IMR-90 (cell line): ENCODE data around the gene KRTAP10-11. TPM values are rescaled to one million over a fixed set of nuclear protein-coding genes. Genes with fewer than 3 reads are reported as not detected.

Experiments
- ATAC-seq: fragments of 200-7000 bp; cut with Tn5 transposase; 2 replicates; pipeline ENCODE4 v1.9.1; 2020; ENCODE audit warnings: low read depth, mild to moderate bottlenecking, moderate library complexity
- BruUV-seq: library from RNA; stranded (reverse); fragments of 400-500 nt; replicated peaks from 2 replicates; lab custom pipeline; 2021; lab: Mats Ljungman, UMichigan
- CTCF ChIA-PET: fragments of 300-600 bp; formaldehyde crosslinking; extraction: SDS; loops from one replicate; lab custom pipeline; 2021; ENCODE audit warnings: antibody characterized with exemption; lab: Yijun Ruan, JAX
- POLR2A ChIA-PET: fragments of 300-600 bp; sonication (Branson Sonifier 250); formaldehyde crosslinking; loops from one replicate; lab custom pipeline; 2022; ENCODE audit warnings: antibody characterized with exemption; ENCODE audit not compliant: unreplicated experiment; lab: Charles Lee
- DNase-seq: peaks from one replicate; pipeline ENCODE4 v3.0.0; 2013
- H2AFZ ChIP-seq: replicated peaks from 2 replicates; pipeline ENCODE3; 2013; ENCODE audit warnings: low read length, mild to moderate bottlenecking; ENCODE audit not compliant: poor library complexity
- H2AK5ac ChIP-seq: 2 replicates; pipeline ENCODE4 v1.6.1; 2013; ENCODE audit warnings: low read depth, low read length, inconsistent platforms
- H2AK9ac ChIP-seq: replicated peaks from 2 replicates; pipeline ENCODE3; 2013; ENCODE audit warnings: mild to moderate bottlenecking, low read depth, low read length, moderate library complexity; ENCODE audit not compliant: poor library complexity
- H2BK120ac ChIP-seq: 2 replicates; pipeline ENCODE4 v1.6.1; 2013; ENCODE audit warnings: low read depth, low read length, inconsistent platforms
- H2BK15ac ChIP-seq: 3 replicates; pipeline ENCODE4 v1.6.1; 2013; ENCODE audit warnings: low read depth, low read length, inconsistent platforms
- H2BK20ac ChIP-seq: 2 replicates; pipeline ENCODE4 v1.6.1; 2013; ENCODE audit warnings: low read depth, mild to moderate bottlenecking, inconsistent platforms, low read length, moderate library complexity
- H2BK5ac ChIP-seq: 2 replicates; pipeline ENCODE4 v1.6.1; 2013; ENCODE audit warnings: mild to moderate bottlenecking, low read depth, low read length, inconsistent platforms; ENCODE audit not compliant: poor library complexity, severe bottlenecking
- H3K14ac ChIP-seq: replicated peaks from 2 replicates; pipeline ENCODE4 v1.6.1; 2013; ENCODE audit warnings: low read depth, low read length, inconsistent platforms
- H3K18ac ChIP-seq: 2 replicates; pipeline ENCODE4 v1.6.1; 2013; ENCODE audit warnings: low read depth, low read length, control low read depth
- H3K23ac ChIP-seq: 2 replicates; pipeline ENCODE4 v1.6.1; 2013; ENCODE audit warnings: low read depth, low read length, inconsistent platforms
- H3K27ac ChIP-seq: 2 replicates; pipeline ENCODE4 v1.5.1; 2013; ENCODE audit warnings: mild to moderate bottlenecking, control low read depth, low read length; ENCODE audit not compliant: insufficient read depth
- H3K27me3 ChIP-seq: 2 replicates; pipeline ENCODE4 v1.6.1; 2013; ENCODE audit warnings: low read length; ENCODE audit not compliant: control insufficient read depth, insufficient read depth
- H3K36me3 ChIP-seq: 2 replicates; pipeline ENCODE4 v1.6.1; 2013; ENCODE audit warnings: low read length, mixed read lengths; ENCODE audit not compliant: control insufficient read depth, insufficient read depth
- H3K4ac ChIP-seq: 2 replicates; pipeline ENCODE4 v1.6.1; 2013; ENCODE audit warnings: low read depth, low read length, inconsistent platforms
- H3K4me1 ChIP-seq: 2 replicates; pipeline ENCODE4 v1.6.1; 2013; ENCODE audit warnings: low read length, mixed read lengths; ENCODE audit not compliant: control insufficient read depth, insufficient read depth
- H3K4me2 ChIP-seq: 2 replicates; pipeline ENCODE4 v1.6.1; 2013; ENCODE audit warnings: low read depth, mild to moderate bottlenecking, control low read depth, low read length, moderate library complexity
- H3K4me3 ChIP-seq: 2 replicates; pipeline ENCODE4 v1.5.1; 2013; ENCODE audit warnings: low read depth, mild to moderate bottlenecking, control low read depth, low read length, moderate library complexity; ENCODE audit not compliant: insufficient read depth
- H3K56ac ChIP-seq: 2 replicates; pipeline ENCODE4 v1.6.1; 2013; ENCODE audit warnings: low read length, inconsistent platforms; ENCODE audit not compliant: insufficient read depth; ENCODE audit errors: extremely low read depth
- H3K79me1 ChIP-seq, 2 experiments: 2 replicates each; pipeline ENCODE4 v1.6.1; 2013; ENCODE audit warnings: low read length in 2 of 2, inconsistent platforms in 1 of 2, low read depth in 1 of 2
- H3K9ac ChIP-seq: 2 replicates; pipeline ENCODE4 v1.6.1; 2013; ENCODE audit warnings: low read depth, low read length, control low read depth
- H3K9me1 ChIP-seq: 2 replicates; pipeline ENCODE4 v1.6.1; 2013; ENCODE audit warnings: low read length, inconsistent platforms; ENCODE audit not compliant: insufficient read depth
- H3K9me3 ChIP-seq: 2 replicates; pipeline ENCODE4 v1.6.1; 2013; ENCODE audit warnings: low read length; ENCODE audit not compliant: control insufficient read depth, insufficient read depth
- H4K20me1 ChIP-seq: 2 replicates; pipeline ENCODE4 v1.6.1; 2013; ENCODE audit warnings: low read length, inconsistent platforms; ENCODE audit not compliant: insufficient read depth
- H4K5ac ChIP-seq: 2 replicates; pipeline ENCODE4 v1.6.1; 2013; ENCODE audit warnings: mild to moderate bottlenecking, low read depth, low read length, control low read depth
- H4K8ac ChIP-seq, 2 experiments: 2 replicates each; pipeline ENCODE4 v1.6.1; 2013; ENCODE audit warnings: low read depth in 2 of 2, low read length in 2 of 2, control low read depth in 1 of 2, inconsistent platforms in 1 of 2
- H4K91ac ChIP-seq: 2 replicates; pipeline ENCODE4 v1.6.1; 2013; ENCODE audit warnings: low read depth, low read length, inconsistent platforms; ENCODE audit not compliant: insufficient read depth
- WGBS, 2 experiments: methylation state at CpG; one replicate each; pipeline versions ENCODE4 v1.1.5 to v1.1.7; 2013; ENCODE audit warnings: missing lambda C conversion rate in 2 of 2; ENCODE audit not compliant: insufficient read length in 1 of 2; ENCODE audit errors: extremely low coverage in 2 of 2; 5-methylcytosine and 5-hydroxymethylcytosine counted together
- dilution Hi-C: fragments of 300-500 bp; cut with HindIII; formaldehyde crosslinking; loops from one replicate; pipeline ENCODE4 v1.14.3; 2018; ENCODE audit warnings: low sequenced_read_pairs; ENCODE audit not compliant: unreplicated experiment
- in situ Hi-C: fragments of 300-500 bp; cut with MboI; formaldehyde crosslinking; loops from 3 replicates; pipeline ENCODE4 v1.14.3; 2019; ENCODE audit warnings: low sequenced_read_pairs, inconsistent platforms, mixed read lengths
- intact Hi-C: fragments of 100-400 bp; cut with micrococcal nuclease; formaldehyde crosslinking; loops from 2 replicates; pipeline ENCODE4 v1.10.0; 2022
- polyA plus RNA-seq, 3 experiments: library from polyadenylated mRNA; depleted of rRNA; stranded (reverse); fragments of >200 nt; gene quantifications; 2 replicates each; pipeline ENCODE4 v1.2.3, GENCODE V29; 2012; ENCODE audit warnings: low replicate concordance in 1 of 3
- total RNA-seq: library from RNA; depleted of rRNA; stranded (reverse); fragments of >200 nt; gene quantifications from 2 replicates; pipeline ENCODE4 v1.2.3, GENCODE V29; 2012
- TF ChIP-seq, protein P1 (sequence below): conservative IDR thresholded peaks from 2 replicates; pipeline ENCODE4 v1.5.1; 2012; ENCODE audit warnings: mild to moderate bottlenecking, low read depth, low read length, improper control_type of control experiment

KRTAP10-11 gene
- total and polyA plus RNA-seq, 2 of the 4 experiments (the other 2 are of a cell fraction): not detected

GRCh38 chr21:44628707-44629391 is 17.4 kb upstream of the KRTAP10-11 start:
- Histone ChIP-seq H2BK120ac (no peak overlapping the region), H3K9ac (no peak overlapping the region), H3K9me1 (no peaks in the 10 kb centered on the region), H4K8ac (no peak overlapping the region), H3K36me3 (no peaks in the 10 kb centered on the region), H3K4me3 (no peak overlapping the region), H2BK20ac (no peak overlapping the region), H3K18ac (no peak overlapping the region), H3K23ac (no peak overlapping the region), H3K27me3 (peaks cover 2% of the 10 kb centered on the region; the same call in 1 of the 2 replicates), H2BK5ac (no peak overlapping the region), H2BK15ac (no peak overlapping the region), H3K27ac (no peak overlapping the region), H4K91ac (no peak overlapping the region), H3K4me1 (no peaks in the 10 kb centered on the region), H3K79me1 (no peaks in the 10 kb centered on the region), H3K14ac (no peak overlapping the region), H4K20me1 (no peaks in the 10 kb centered on the region), H3K4me2 (no peak overlapping the region), H2AFZ (no peak overlapping the region), H3K9me3 (0 out of 2 replicates have a peak, but pooled peaks cover 2% of the 10 kb centered on the region), H2AK5ac (no peak overlapping the region), H2AK9ac (no peak overlapping the region), H3K56ac (no peak overlapping the region), H3K4ac (no peak overlapping the region), H4K5ac (no peak overlapping the region)
- dilution Hi-C loops (no loop called here), in situ Hi-C loops (no loop called here), intact Hi-C loops (no loop called here)
- POLR2A ChIA-PET: no interaction called here
- CTCF ChIA-PET: no interaction called here
- 51% methylated on average over 5 of the region's 18 CpGs; no CpG with 5 or more reads in 1 of the 2 experiments for WGBS, 2 experiments
- no peak for DNase-seq
- TF ChIP-seq, protein P1, sequence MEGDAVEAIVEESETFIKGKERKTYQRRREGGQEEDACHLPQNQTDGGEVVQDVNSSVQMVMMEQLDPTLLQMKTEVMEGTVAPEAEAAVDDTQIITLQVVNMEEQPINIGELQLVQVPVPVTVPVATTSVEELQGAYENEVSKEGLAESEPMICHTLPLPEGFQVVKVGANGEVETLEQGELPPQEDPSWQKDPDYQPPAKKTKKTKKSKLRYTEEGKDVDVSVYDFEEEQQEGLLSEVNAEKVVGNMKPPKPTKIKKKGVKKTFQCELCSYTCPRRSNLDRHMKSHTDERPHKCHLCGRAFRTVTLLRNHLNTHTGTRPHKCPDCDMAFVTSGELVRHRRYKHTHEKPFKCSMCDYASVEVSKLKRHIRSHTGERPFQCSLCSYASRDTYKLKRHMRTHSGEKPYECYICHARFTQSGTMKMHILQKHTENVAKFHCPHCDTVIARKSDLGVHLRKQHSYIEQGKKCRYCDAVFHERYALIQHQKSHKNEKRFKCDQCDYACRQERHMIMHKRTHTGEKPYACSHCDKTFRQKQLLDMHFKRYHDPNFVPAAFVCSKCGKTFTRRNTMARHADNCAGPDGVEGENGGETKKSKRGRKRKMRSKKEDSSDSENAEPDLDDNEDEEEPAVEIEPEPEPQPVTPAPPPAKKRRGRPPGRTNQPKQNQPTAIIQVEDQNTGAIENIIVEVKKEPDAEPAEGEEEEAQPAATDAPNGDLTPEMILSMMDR: no peak
- ATAC-seq: no peak
- BruUV-seq: no TSS peak
